K562 (cell line): ENCODE data around the gene NDRG4. TPM values are rescaled to one million over a fixed set of nuclear protein-coding genes. Genes with fewer than 3 reads are reported as not detected.

Source experiments
- ATF1 ChIP-seq, 2 experiments: fragments of 450-650 bp in 1 of 2; IDR thresholded peaks; 2 replicates each; pipeline ENCODE4 v1.6.1; 2016; ENCODE audit warnings: missing compliant biosample characterization in 1 of 2, missing genetic modification characterization in 1 of 2
- CBFB ChIP-seq: sonication (generic); formaldehyde crosslinking; IDR thresholded peaks from 2 replicates; pipeline ENCODE4 v1.4.0; 2020; ENCODE audit warnings: mild to moderate bottlenecking, missing genetic modification reagents
- CUX1 ChIP-seq: fragments of 200-800 bp; sonication (Bioruptor generic); IDR thresholded peaks from 2 replicates; pipeline ENCODE4 v1.6.1; 2016; ENCODE audit warnings: missing genetic modification characterization, missing compliant biosample characterization
- EP300 ChIP-seq: IDR thresholded peaks from 2 replicates; pipeline ENCODE4 v1.6.1; 2012; ENCODE audit warnings: low read length, improper control_type of control experiment
- GABPB2 ChIP-seq: fragments of 250-450 bp; sonication (Bioruptor Pico); conservative IDR thresholded peaks from 2 replicates; pipeline ENCODE4 v1.5.1; 2021; ENCODE audit warnings: mild to moderate bottlenecking
- MAX ChIP-seq: sonication (generic); formaldehyde crosslinking; IDR thresholded peaks from 2 replicates; pipeline ENCODE4 v1.9.0; 2022; ENCODE audit warnings: mild to moderate bottlenecking, missing genetic modification reagents
- PML ChIP-seq: IDR thresholded peaks from 2 replicates; pipeline ENCODE4 v1.6.1; 2012; ENCODE audit warnings: low read length, inconsistent platforms
- POLR2A ChIP-seq: fragments of 450-650 bp; conservative IDR thresholded peaks from 2 replicates; pipeline ENCODE4 v1.6.1; 2016
- POLR2AphosphoS5 ChIP-seq: IDR thresholded peaks from 2 replicates; pipeline ENCODE4 v1.6.1; 2011; ENCODE audit warnings: mild to moderate bottlenecking, low read depth, low read length, moderate library complexity; ENCODE audit not compliant: control insufficient read depth, insufficient read depth
- POLR2G ChIP-seq: fragments of 200-400 bp; formaldehyde crosslinking; IDR thresholded peaks from 2 replicates; pipeline ENCODE4 v1.6.1; 2017; ENCODE audit warnings: low read depth, mild to moderate bottlenecking, antibody characterized with exemption, low read length, moderate library complexity
- POLR3G ChIP-seq: IDR thresholded peaks from 2 replicates; pipeline ENCODE4 v1.6.1; 2011; ENCODE audit not compliant: insufficient read length, insufficient replicate concordance; ENCODE audit errors: extremely low read depth
- RHOXF2B ChIP-seq: fragments of 250-450 bp; sonication (Bioruptor Pico); conservative IDR thresholded peaks from 2 replicates; pipeline ENCODE4 v1.5.1; 2021
- SMC3 ChIP-seq: conservative IDR thresholded peaks from 2 replicates; pipeline ENCODE4 v1.6.1; 2011; ENCODE audit warnings: low read depth, low read length, improper control_type of control experiment; ENCODE audit not compliant: insufficient read depth
- TAL1 ChIP-seq: fragments of 450-650 bp; IDR thresholded peaks from 2 replicates; pipeline ENCODE4 v1.6.1; 2016; ENCODE audit warnings: mild to moderate bottlenecking
- YBX1 ChIP-seq: fragments of 450-650 bp; IDR thresholded peaks from 2 replicates; pipeline ENCODE4 v1.7.1; 2016; ENCODE audit warnings: mild to moderate bottlenecking
- ZBTB34 ChIP-seq: fragments of 250-450 bp; sonication (Bioruptor Pico); IDR thresholded peaks from 2 replicates; pipeline ENCODE4 v1.8.0; 2021; ENCODE audit warnings: mild to moderate bottlenecking, moderate library complexity
- ZHX1 ChIP-seq: fragments of 150-350 bp; conservative IDR thresholded peaks from 2 replicates; pipeline ENCODE4 v1.6.1; 2014; ENCODE audit warnings: low read length
- ZKSCAN1 ChIP-seq: fragments of 150-350 bp; IDR thresholded peaks from 2 replicates; pipeline ENCODE4 v1.6.1; 2016; ENCODE audit warnings: low read depth, low read length
- ZNF408 ChIP-seq: fragments of 250-450 bp; sonication (Bioruptor Pico); IDR thresholded peaks from 2 replicates; pipeline ENCODE4 v1.4.0; 2020; ENCODE audit warnings: low read depth, mild to moderate bottlenecking, moderate library complexity
- polyA plus RNA-seq, 8 experiments: library from polyadenylated mRNA; depleted of rRNA in 4 of 8; stranded (reverse) in 5 of 8; unstranded in 3 of 8; fragments of >200 nt; fragmentation: Nextera tagmentation in 2 of 8; fragmentation: Illumina TruSeq in 1 of 8; extraction: Ambion mirVana in 2 of 8; extraction: Trizol in 1 of 8; gene quantifications; 2 replicates each; pipeline versions ENCODE4 v1.2.1 to v1.2.3, GENCODE V29; 2011 to 2014; ENCODE audit warnings: inconsistent platforms in 1 of 8, missing spikeins in 1 of 8
- total RNA-seq, 7 experiments: library from RNA; depleted of rRNA in 6 of 7; stranded (reverse); fragments of >200 nt in 6 of 7; fragmentation: Illumina TruSeq in 2 of 7; extraction: Trizol in 2 of 7; gene quantifications; 2 replicates each; pipeline versions ENCODE4 v1.2.1 to v1.2.3, GENCODE V29; 2011 to 2021; ENCODE audit warnings: low replicate concordance in 1 of 7

Gene NDRG4
- total and polyA plus RNA-seq, 9 of the 15 experiments (the other 6 are each of a cell fraction or from before 2014, with no cell fraction given), result 0.06 to 0.95 (median 0.28) TPM

GRCh38 chr16:58488531-58488930, 11.4 kb upstream of the NDRG4 start (continued):
- TF ChIP-seq POLR2G (no peak), ZKSCAN1 (no peak), ZBTB34 (CRISPR knock-in tag) (no peak), RHOXF2B (no peak), TAL1 (peak; percentile 72), POLR2A (no peak), CUX1 (CRISPR knock-in tag) (no peak), ZHX1 (no peak), CBFB (CRISPR knock-in tag) (no peak), POLR2AphosphoS5 (no peak), YBX1 (no peak), GABPB2 (CRISPR knock-in tag) (no peak), EP300 (peak; percentile 50), MAX (no peak), SMC3 (no peak), PML (no peak), POLR3G (no peak), ATF1 (CRISPR knock-in tag; IDR thresholded peaks at IDR 0.05) (no peak), ATF1 (tag; IDR thresholded peaks at IDR 0.05) (no peak), ZNF408 (CRISPR knock-in tag) (no peak)
